ENCODE data around the gene AFMID.

DNA sequence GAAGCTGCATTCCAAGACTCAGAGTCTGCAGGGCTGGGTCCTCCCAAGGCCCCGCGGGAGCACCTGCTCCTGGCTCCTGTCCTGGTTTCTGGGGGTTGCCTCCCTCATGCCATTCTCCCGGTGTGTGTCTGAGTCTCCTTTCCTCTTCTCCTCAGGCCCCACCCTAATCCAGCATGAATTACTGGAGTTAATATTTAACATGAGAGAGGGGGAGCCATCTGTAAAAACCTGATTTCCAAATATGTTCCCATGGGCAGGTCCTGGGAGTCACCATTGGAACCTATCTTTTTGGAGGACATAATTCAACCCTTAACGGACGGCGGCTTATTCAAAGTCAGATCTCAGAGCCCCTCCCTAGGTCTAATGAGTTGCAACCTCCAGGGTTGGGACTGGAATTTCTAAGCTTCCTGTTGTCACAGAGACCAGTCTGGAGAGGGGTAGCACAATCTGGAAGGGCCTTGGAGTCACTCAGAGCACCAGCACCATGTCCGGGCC lies 35.6 kb upstream of the AFMID start:
- TF ChIP-seq, protein P1, sequence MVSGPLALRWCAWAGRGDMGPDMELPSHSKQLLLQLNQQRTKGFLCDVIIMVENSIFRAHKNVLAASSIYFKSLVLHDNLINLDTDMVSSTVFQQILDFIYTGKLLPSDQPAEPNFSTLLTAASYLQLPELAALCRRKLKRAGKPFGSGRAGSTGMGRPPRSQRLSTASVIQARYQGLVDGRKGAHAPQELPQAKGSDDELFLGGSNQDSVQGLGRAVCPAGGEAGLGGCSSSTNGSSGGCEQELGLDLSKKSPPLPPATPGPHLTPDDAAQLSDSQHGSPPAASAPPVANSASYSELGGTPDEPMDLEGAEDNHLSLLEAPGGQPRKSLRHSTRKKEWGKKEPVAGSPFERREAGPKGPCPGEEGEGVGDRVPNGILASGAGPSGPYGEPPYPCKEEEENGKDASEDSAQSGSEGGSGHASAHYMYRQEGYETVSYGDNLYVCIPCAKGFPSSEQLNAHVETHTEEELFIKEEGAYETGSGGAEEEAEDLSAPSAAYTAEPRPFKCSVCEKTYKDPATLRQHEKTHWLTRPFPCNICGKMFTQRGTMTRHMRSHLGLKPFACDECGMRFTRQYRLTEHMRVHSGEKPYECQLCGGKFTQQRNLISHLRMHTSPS (CRISPR knock-in tag; IDR thresholded peaks at IDR 0.05; ENCODE audit: low read depth): no peak
- no peak for TF ChIP-seq ZSCAN25 (CRISPR knock-in tag; IDR thresholded peaks at IDR 0.05)
- no peak for TF ChIP-seq NR2F6 (IDR thresholded peaks at IDR 0.05)
- TF ChIP-seq NR2F6 (CRISPR knock-in tag; IDR thresholded peaks at IDR 0.05): no peak
- TF ChIP-seq ZNF274 (CRISPR knock-in tag; IDR thresholded peaks at IDR 0.05): no peak
- TF ChIP-seq, protein P2, sequence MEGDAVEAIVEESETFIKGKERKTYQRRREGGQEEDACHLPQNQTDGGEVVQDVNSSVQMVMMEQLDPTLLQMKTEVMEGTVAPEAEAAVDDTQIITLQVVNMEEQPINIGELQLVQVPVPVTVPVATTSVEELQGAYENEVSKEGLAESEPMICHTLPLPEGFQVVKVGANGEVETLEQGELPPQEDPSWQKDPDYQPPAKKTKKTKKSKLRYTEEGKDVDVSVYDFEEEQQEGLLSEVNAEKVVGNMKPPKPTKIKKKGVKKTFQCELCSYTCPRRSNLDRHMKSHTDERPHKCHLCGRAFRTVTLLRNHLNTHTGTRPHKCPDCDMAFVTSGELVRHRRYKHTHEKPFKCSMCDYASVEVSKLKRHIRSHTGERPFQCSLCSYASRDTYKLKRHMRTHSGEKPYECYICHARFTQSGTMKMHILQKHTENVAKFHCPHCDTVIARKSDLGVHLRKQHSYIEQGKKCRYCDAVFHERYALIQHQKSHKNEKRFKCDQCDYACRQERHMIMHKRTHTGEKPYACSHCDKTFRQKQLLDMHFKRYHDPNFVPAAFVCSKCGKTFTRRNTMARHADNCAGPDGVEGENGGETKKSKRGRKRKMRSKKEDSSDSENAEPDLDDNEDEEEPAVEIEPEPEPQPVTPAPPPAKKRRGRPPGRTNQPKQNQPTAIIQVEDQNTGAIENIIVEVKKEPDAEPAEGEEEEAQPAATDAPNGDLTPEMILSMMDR (CRISPR knock-in tag; IDR thresholded peaks at IDR 0.05): no peak
- TF ChIP-seq, protein P3, sequence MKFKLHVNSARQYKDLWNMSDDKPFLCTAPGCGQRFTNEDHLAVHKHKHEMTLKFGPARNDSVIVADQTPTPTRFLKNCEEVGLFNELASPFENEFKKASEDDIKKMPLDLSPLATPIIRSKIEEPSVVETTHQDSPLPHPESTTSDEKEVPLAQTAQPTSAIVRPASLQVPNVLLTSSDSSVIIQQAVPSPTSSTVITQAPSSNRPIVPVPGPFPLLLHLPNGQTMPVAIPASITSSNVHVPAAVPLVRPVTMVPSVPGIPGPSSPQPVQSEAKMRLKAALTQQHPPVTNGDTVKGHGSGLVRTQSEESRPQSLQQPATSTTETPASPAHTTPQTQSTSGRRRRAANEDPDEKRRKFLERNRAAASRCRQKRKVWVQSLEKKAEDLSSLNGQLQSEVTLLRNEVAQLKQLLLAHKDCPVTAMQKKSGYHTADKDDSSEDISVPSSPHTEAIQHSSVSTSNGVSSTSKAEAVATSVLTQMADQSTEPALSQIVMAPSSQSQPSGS (CRISPR knock-in tag; IDR thresholded peaks at IDR 0.05): no peak
- TF ChIP-seq REXO4 (CRISPR knock-in tag; IDR thresholded peaks at IDR 0.05; ENCODE audit: borderline replicate concordance): no peak
- no peak for TF ChIP-seq RAD21 (CRISPR knock-in tag; IDR thresholded peaks at IDR 0.05)
- TF ChIP-seq ZNF460 (CRISPR knock-in tag; IDR thresholded peaks at IDR 0.05; ENCODE audit: borderline replicate concordance): no peak
- TF ChIP-seq FOSL1 (CRISPR knock-in tag; IDR thresholded peaks at IDR 0.05; ENCODE audit: borderline replicate concordance): no peak
- no peak for TF ChIP-seq ZNF780A (CRISPR knock-in tag; IDR thresholded peaks at IDR 0.05)

Measured in HepG2 (cell line).